Measurements from ENCODE around the gene SH3GL3. TPM values are rescaled to one million over a fixed set of nuclear protein-coding genes. Genes with fewer than 3 reads are reported as not detected.

SH3GL3 gene
- total and polyA plus RNA-seq, 12 donors, result 0.24 to 1.7 (median 1.2) TPM; not detected in 6

- no peak for DNase-seq
- H3K27me3 ChIP-seq, result no peaks in the 10 kb centered on the region
- intact Hi-C loops (cut with DNase I), result no loop called here
- WGBS, 4 donors, result 65 to 72% (median 69%) methylated on average over 5 of the region's 5 CpGs
- no peaks in the 10 kb centered on the region for H3K9me3 ChIP-seq (replicated peaks in 1 of 3)
- H3K4me3 ChIP-seq, result no peak overlapping the region
- H3K4me1 ChIP-seq (replicated peaks in 1 of 2), result no peaks in the 10 kb centered on the region
- H3K36me3 ChIP-seq (replicated peaks in 1 of 2), result no peaks in the 10 kb centered on the region
- no peak for TF ChIP-seq POLR2A (IDR thresholded peaks at IDR 0.05)
- TF ChIP-seq CTCF (IDR thresholded peaks at IDR 0.05), result no peak
- H3K27ac ChIP-seq, result no peak overlapping the region
Measured at GRCh38 chr15:83585601-83586335, 138.6 kb downstream of the SH3GL3 start.

GRCh38 chr15:83587091-83587490 lies 139.9 kb downstream of the SH3GL3 start:
- Histone ChIP-seq H3K9me3 (replicated peaks in 1 of 3) (no peaks in the 10 kb centered on the region), H3K4me3 (no peak overlapping the region), H3K36me3 (replicated peaks in 1 of 2) (no peaks in the 10 kb centered on the region), H3K27me3 (no peaks in the 10 kb centered on the region), H3K4me1 (replicated peaks in 1 of 2) (no peaks in the 10 kb centered on the region), H3K27ac (no peak overlapping the region)
- TF ChIP-seq POLR2A (IDR thresholded peaks at IDR 0.05), result no peak
- no peak for TF ChIP-seq CTCF (IDR thresholded peaks at IDR 0.05)
- DNase-seq, result no peak
- WGBS, 4 donors, result 61 to 83% (median 70%) methylated on average over 3 of the region's 3 CpGs
- intact Hi-C loops (cut with DNase I), result no loop called here

GRCh38 chr15:83588441-83588840 lies 141.3 kb downstream of the SH3GL3 start:
- H3K27me3 ChIP-seq, result no peaks in the 10 kb centered on the region
- no peak for TF ChIP-seq CTCF (IDR thresholded peaks at IDR 0.05)
- H3K4me1 ChIP-seq (replicated peaks in 1 of 2), result no peaks in the 10 kb centered on the region
- no peak overlapping the region for H3K4me3 ChIP-seq
- no peak for DNase-seq
- H3K27ac ChIP-seq, result no peak overlapping the region
- intact Hi-C loops (cut with DNase I), result no loop called here
- no peaks in the 10 kb centered on the region for H3K36me3 ChIP-seq (replicated peaks in 1 of 2)
- 66 to 78% (median 72%) methylated on average over 5 of the region's 5 CpGs for WGBS, 4 donors
- H3K9me3 ChIP-seq (replicated peaks in 1 of 3), result no peaks in the 10 kb centered on the region

- no peak overlapping the region for H3K4me3 ChIP-seq
- no peak overlapping the region for H3K27ac ChIP-seq
- no peaks in the 10 kb centered on the region for H3K9me3 ChIP-seq (replicated peaks in 1 of 3)
- H3K36me3 ChIP-seq (replicated peaks in 1 of 2), result no peaks in the 10 kb centered on the region
- no peak for DNase-seq
- no peaks in the 10 kb centered on the region for H3K27me3 ChIP-seq
- 62 to 66% (median 65%) methylated on average over 6 of the region's 6 CpGs for WGBS, 4 donors
- intact Hi-C loops (cut with DNase I), result no loop called here
- TF ChIP-seq CTCF (IDR thresholded peaks at IDR 0.05), result no peak
- TF ChIP-seq POLR2A (IDR thresholded peaks at IDR 0.05), result no peak
- no peaks in the 10 kb centered on the region for H3K4me1 ChIP-seq (replicated peaks in 1 of 2)
Measured at GRCh38 chr15:83592370-83593040, 145.4 kb downstream of the SH3GL3 start.

Data from adrenal gland (tissue), 12 donors.